Measurements from ENCODE around the gene MAN2B1.
"Not testable (repeated sequence)": the region's sequence is repeated elsewhere in the genome, so short reads cannot be mapped to it uniquely, and the experiment has no call there.

MAN2B1 gene

DNA sequence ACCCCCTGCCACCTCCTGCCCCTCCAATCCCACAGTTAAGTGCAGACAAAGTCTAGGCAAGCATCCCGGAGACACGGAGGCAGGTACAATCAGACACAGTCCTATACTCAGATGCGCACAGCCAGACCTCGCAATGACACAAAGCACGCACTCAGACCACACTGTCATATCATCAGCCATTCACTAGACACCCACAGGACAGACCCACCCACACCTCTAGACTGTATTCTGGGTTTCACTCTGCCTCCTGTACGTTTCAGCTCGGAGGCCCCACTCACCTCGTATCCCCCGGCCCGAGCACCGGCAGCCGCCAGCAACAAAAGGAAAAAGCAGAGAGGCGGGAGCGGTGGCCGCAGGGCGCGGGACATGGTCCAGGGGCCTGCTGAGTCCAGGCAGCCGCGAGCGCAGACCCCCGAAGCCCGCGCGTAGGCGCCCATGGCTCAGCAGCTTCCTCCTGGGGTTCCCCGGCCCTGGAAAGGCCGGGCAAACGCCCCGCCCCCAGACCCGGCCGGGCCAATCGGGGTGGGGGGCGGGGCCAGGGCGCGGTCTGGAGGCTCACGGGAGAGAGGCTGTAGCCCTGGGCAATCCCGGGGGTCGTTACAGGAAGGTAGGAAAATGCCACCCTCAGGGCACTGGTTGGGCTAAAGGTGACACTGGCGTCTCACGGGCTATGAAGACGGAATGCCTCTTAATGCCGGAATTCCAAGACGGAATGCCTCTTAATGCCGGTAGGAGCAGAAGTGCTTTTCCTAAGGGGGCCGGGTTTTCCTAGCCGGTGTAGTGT is at the start of gene MAN2B1, which contains the start of gene WDR83:
TSS of gene MAN2B1 (minus strand) at position 478 of the 784 bp plus-strand sequence. CDS start at position 437, 41 bp downstream.
TSS of gene WDR83 (plus strand) at position 543 of the 784 bp plus-strand sequence. CDS start 2,984 bp downstream, outside the sequence.
- DNase-seq, result peak; percentile 81
- H3K27ac Mint-ChIP-seq, result peak within 1 kb of the TSS; percentile 96

GRCh38 chr19:12715929-12716328 is 49.4 kb upstream of the MAN2B1 start:
- no peaks in the 10 kb centered on the region for H3K9me3 Mint-ChIP-seq
- peaks cover 26% of the 10 kb centered on the region for H3K4me1 Mint-ChIP-seq
- ATAC-seq (no peak), DNase-seq (no peak)
- peak overlapping the region in 1 of 2 donors; percentile 35 for H3K27ac Mint-ChIP-seq
- no peaks in the 10 kb centered on the region for H3K27me3 Mint-ChIP-seq
- H3K4me3 Mint-ChIP-seq, result no peak overlapping the region

More for the DNA sequence above, at the start of gene MAN2B1, which contains the start of gene WDR83:
- no peaks in the 10 kb centered on the region for H3K9me3 Mint-ChIP-seq
- H3K4me3 Mint-ChIP-seq, result peak within 1 kb of the TSS; percentile 91 to 96
- H3K27me3 Mint-ChIP-seq, result no peaks in the 10 kb centered on the region
- H3K4me1 Mint-ChIP-seq, result peaks cover 74% of the 10 kb centered on the region
- peak; percentile 86 for ATAC-seq

- H3K27me3 Mint-ChIP-seq, result no peaks in the 10 kb centered on the region
- DNase-seq (no peak), ATAC-seq (no peak)
- H3K27ac Mint-ChIP-seq, result no peak overlapping the region
- H3K4me1 Mint-ChIP-seq, result peaks cover 19% of the 10 kb centered on the region
- H3K9me3 Mint-ChIP-seq, result no peaks in the 10 kb centered on the region
- no peak overlapping the region for H3K4me3 Mint-ChIP-seq
Observed at GRCh38 chr19:12715102-12715501, 48.6 kb upstream of the MAN2B1 start.

GRCh38 chr19:12713304-12713703 is 46.8 kb upstream of the MAN2B1 start:
- H3K4me1 Mint-ChIP-seq, ATAC-seq: not testable (repeated sequence)

DNA sequence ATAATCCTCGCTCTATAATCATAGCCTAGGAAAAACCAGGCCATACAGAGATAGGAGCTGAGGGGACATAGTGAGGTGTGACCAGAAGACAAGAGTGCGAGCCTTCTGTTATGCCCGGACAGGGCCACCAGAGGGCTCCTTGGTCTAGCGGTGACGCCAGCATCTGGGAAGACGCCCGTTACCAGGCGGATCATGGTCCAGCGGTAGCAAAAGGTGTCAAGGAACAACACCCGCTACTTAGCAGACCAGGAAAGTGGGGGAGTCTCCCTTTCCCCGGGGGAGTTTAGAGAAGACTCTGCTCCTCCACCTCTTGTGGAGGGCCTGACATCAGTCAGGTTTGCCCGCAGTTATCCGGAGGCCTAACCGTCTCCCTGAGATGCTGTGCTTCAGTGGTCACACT is 45.5 kb upstream of the MAN2B1 start:
- ATAC-seq, H3K4me3 Mint-ChIP-seq, H3K27me3 Mint-ChIP-seq, H3K9me3 Mint-ChIP-seq, H3K27ac Mint-ChIP-seq, DNase-seq, H3K4me1 Mint-ChIP-seq: not testable (repeated sequence)

More at GRCh38 chr19:12713304-12713703, 46.8 kb upstream of the MAN2B1 start:
- H3K27me3 Mint-ChIP-seq, DNase-seq, H3K9me3 Mint-ChIP-seq, H3K27ac Mint-ChIP-seq, H3K4me3 Mint-ChIP-seq: not testable (repeated sequence)

DNA sequence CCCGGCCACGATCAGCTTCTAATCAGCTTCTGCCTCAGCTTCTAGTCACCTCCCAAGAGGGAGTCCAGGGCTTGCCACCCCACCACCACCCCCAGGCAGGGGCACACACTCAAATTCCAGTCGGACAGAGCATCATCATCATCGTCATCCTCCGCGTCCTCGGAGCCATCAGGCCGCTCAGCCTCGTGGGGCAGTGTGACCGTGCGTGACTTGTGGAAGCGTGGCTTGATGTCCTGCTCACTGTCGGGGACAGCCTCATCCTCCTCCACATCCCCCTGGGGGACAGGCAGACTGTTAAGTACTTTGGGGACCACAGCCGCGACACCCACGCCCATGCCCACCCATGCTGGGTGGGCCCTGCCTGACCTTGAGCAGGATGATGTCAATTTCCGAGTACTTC is 44.6 kb upstream of the MAN2B1 start:
- H3K9me3 Mint-ChIP-seq, result no peaks in the 10 kb centered on the region
- no peaks in the 10 kb centered on the region for H3K4me1 Mint-ChIP-seq
- no peak overlapping the region for H3K4me3 Mint-ChIP-seq
- ATAC-seq (no peak), DNase-seq (no peak)
- no peaks in the 10 kb centered on the region for H3K27me3 Mint-ChIP-seq
- H3K27ac Mint-ChIP-seq, result peak overlapping the region in 1 of 2 donors; percentile 48

- peak overlapping the region in 1 of 2 donors; percentile 12 for H3K27ac Mint-ChIP-seq
- DNase-seq, result no peak
- H3K4me1 Mint-ChIP-seq, result no peaks in the 10 kb centered on the region
- H3K27me3 Mint-ChIP-seq, result no peaks in the 10 kb centered on the region
- ATAC-seq, result no peak
- H3K4me3 Mint-ChIP-seq, result no peak overlapping the region
- H3K9me3 Mint-ChIP-seq, result no peaks in the 10 kb centered on the region
Observed at GRCh38 chr19:12708641-12709040, 42.1 kb upstream of the MAN2B1 start.

DNA sequence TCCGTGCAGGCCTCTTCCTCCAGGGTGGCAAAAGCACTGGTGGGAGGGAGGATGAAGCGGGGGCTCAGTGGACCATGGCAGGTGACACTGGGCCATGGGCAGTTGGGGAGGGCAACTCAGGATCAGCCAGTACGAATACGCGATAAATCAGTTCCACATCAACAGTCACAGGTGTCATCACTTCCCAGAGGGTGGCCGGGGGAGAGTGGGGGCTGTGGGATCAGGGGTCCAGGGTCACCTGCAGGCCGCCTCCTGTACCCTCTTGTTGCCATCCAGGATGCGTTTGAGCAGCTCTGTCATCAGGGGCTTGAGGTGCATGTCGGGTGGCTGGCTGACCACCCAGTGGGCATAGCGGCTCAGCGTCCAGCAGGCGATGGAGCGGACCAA is 39.8 kb upstream of the MAN2B1 start:
- Mint-ChIP-seq H3K4me3 (no peak overlapping the region), H3K4me1 (peaks cover 7% of the 10 kb centered on the region), H3K9me3 (no peaks in the 10 kb centered on the region), H3K27ac (no peak overlapping the region), H3K27me3 (no peaks in the 10 kb centered on the region)
- ATAC-seq, result no peak
- DNase-seq, result no peak

- Mint-ChIP-seq H3K27me3 (no peaks in the 10 kb centered on the region), H3K4me1 (peaks cover 7% of the 10 kb centered on the region), H3K27ac (no peak overlapping the region), H3K4me3 (no peak overlapping the region), H3K9me3 (no peaks in the 10 kb centered on the region)
- DNase-seq (no peak), ATAC-seq (no peak)
Observed at GRCh38 chr19:12705654-12706331, 39.3 kb upstream of the MAN2B1 start.

DNA sequence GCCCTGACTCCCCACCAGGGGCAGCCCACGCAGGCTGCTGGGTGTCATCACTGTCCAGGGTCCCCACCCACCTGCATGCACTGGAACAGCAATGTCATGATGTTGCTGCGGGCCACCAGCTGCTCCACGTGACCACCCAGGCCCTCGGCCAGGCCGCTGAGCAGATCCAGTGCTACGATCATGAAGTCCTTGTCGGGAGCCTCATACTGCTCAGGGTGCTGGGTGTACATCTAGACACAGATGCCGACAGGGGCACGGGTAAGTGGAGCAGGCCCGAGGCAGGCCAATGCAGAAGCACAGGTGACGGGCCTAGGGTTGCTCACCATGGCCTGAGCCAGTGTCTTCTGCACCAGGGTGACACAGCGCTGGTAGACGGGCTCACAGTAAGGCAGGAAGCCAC is 38.6 kb upstream of the MAN2B1 start:
- Mint-ChIP-seq H3K27ac (peak overlapping the region in 1 of 2 donors; percentile 19), H3K9me3 (no peaks in the 10 kb centered on the region), H3K4me1 (peaks cover 7% of the 10 kb centered on the region), H3K27me3 (no peaks in the 10 kb centered on the region), H3K4me3 (no peak overlapping the region)
- DNase-seq, result no peak
- ATAC-seq, result no peak

DNA sequence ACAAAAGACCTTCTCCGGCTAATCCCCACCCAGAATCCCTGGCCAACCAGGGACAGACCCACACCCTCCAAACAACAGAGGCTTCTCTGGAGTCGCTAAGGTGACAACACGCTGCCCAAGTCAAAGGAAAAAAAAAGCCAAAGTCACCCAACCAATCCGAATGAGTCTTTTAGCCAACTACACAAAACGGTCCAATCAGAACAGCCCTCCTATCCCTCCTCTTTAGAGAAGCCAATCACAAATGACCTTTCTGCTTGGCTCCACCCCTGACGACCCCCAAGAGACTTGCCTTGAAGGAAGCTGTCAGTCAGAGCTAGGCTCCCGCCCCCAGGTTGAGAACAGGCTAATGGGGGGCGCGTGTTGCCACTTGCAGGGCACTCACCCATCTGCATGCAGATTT is 36.5 kb upstream of the MAN2B1 start:
- peak; percentile 67 for ATAC-seq
- no peaks in the 10 kb centered on the region for H3K27me3 Mint-ChIP-seq
- H3K4me3 Mint-ChIP-seq, result peak overlapping the region in 1 of 2 donors; percentile 14
- peaks cover 10% of the 10 kb centered on the region for H3K4me1 Mint-ChIP-seq
- no peaks in the 10 kb centered on the region for H3K9me3 Mint-ChIP-seq
- no peak overlapping the region for H3K27ac Mint-ChIP-seq
- peak in 1 of 2 donors; percentile 31 for DNase-seq

GRCh38 chr19:12701596-12702282 is 35.2 kb upstream of the MAN2B1 start:
- DNase-seq (no peak), ATAC-seq (no peak)
- no peaks in the 10 kb centered on the region for H3K27me3 Mint-ChIP-seq
- no peak overlapping the region for H3K27ac Mint-ChIP-seq
- H3K9me3 Mint-ChIP-seq, result no peaks in the 10 kb centered on the region
- H3K4me1 Mint-ChIP-seq, result peaks cover 13% of the 10 kb centered on the region
- no peak overlapping the region for H3K4me3 Mint-ChIP-seq

GRCh38 chr19:12698138-12698537 is 31.6 kb upstream of the MAN2B1 start:
- Mint-ChIP-seq H3K4me1 (peaks cover 19% of the 10 kb centered on the region), H3K9me3 (no peaks in the 10 kb centered on the region), H3K4me3 (peak overlapping the region; percentile 19 to 54), H3K27me3 (no peaks in the 10 kb centered on the region), H3K27ac (no peak overlapping the region)
- DNase-seq (no peak), ATAC-seq (no peak)

- not testable (repeated sequence) for ATAC-seq, H3K27me3 Mint-ChIP-seq, DNase-seq, H3K9me3 Mint-ChIP-seq, H3K27ac Mint-ChIP-seq
- Mint-ChIP-seq H3K4me3 (peak overlapping the region; percentile 81 to 88), H3K4me1 (peaks cover 15% of the 10 kb centered on the region)
Observed at GRCh38 chr19:12697425-12697824, 30.9 kb upstream of the MAN2B1 start.

Data from stimulated activated naive CD8-positive, alpha-beta T cell treated with anti-CD3 and anti-CD28 coated beads, Interleukin-15, amount 100 ng/mL, for 72 hours (primary cell).